Central memory CD8-positive, alpha-beta T cell (primary cell): Measurements from ENCODE around the gene PDCD4.

Experiments used
- ATAC-seq: fragments of 150-1000 bp; cut with Tn5 transposase; replicated peaks from 2 replicates; pipeline ENCODE4 v1.10.0; 2022; ENCODE audit warnings: mild to moderate bottlenecking, moderate FRiP score, moderate number of reproducible peaks; ENCODE audit not compliant: poor library complexity, severe bottlenecking; ENCODE audit errors: extremely low read depth
- DNase-seq, 2 donors: peaks; one replicate each; pipeline ENCODE4 v3.0.0; 2021; ENCODE audit warnings: low spot score in 2 of 2
- H3K27ac Mint-ChIP-seq: one replicate; pipeline ENCODE4 v1.8.0; 2022; ENCODE audit warnings: low read depth, mild to moderate bottlenecking, moderate library complexity, mixed read lengths
- H3K27me3 Mint-ChIP-seq: one replicate; pipeline ENCODE4 v1.8.0; 2022; ENCODE audit warnings: mixed read lengths
- H3K36me3 Mint-ChIP-seq: one replicate; pipeline ENCODE4 v1.8.0; 2022; ENCODE audit warnings: mild to moderate bottlenecking, moderate library complexity, mixed read lengths; ENCODE audit not compliant: insufficient read depth
- H3K4me1 Mint-ChIP-seq: one replicate; pipeline ENCODE4 v1.8.0; 2022; ENCODE audit warnings: mixed read lengths
- H3K4me3 Mint-ChIP-seq: one replicate; pipeline ENCODE4 v1.8.0; 2022; ENCODE audit warnings: mild to moderate bottlenecking, moderate library complexity, mixed read lengths
- H3K9me3 Mint-ChIP-seq: one replicate; pipeline ENCODE4 v1.8.0; 2022; ENCODE audit warnings: mixed read lengths

PDCD4 gene

DNA sequence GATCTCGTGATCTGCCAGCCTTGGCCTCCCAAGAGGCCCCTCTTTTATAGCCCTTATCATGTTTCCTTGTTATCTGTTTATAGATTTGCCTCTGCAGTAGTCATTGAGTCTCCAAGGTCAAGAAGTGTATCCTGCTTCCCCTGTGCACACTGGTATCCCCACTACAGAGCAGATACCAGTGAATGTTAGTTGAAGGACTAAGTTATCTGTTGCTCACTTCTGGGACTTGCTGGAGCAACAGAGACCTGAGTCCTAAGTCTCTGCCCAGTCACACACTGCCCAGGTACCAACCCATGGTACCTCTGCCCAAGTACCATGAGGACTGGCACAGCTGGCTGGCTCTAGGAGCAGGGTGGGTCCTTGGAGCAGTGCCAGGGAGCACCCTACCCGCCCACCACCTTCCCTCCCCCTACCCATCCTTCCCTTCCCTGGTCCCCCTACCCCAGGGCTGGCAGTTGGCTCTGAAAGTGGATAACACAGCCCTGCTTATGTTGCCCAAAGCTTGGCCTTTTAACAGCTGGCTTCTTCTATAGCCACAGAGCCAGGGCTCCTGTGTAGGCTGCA, 26.5 kb upstream of the PDCD4 start:
- Mint-ChIP-seq H3K9me3 (peaks cover 5% of the 10 kb centered on the region), H3K27me3 (no peaks in the 10 kb centered on the region), H3K36me3 (peaks cover 9% of the 10 kb centered on the region), H3K27ac (no peak overlapping the region), H3K4me1 (peaks cover 83% of the 10 kb centered on the region), H3K4me3 (no peak overlapping the region)
- DNase-seq (no peak), ATAC-seq (no peak)

DNA sequence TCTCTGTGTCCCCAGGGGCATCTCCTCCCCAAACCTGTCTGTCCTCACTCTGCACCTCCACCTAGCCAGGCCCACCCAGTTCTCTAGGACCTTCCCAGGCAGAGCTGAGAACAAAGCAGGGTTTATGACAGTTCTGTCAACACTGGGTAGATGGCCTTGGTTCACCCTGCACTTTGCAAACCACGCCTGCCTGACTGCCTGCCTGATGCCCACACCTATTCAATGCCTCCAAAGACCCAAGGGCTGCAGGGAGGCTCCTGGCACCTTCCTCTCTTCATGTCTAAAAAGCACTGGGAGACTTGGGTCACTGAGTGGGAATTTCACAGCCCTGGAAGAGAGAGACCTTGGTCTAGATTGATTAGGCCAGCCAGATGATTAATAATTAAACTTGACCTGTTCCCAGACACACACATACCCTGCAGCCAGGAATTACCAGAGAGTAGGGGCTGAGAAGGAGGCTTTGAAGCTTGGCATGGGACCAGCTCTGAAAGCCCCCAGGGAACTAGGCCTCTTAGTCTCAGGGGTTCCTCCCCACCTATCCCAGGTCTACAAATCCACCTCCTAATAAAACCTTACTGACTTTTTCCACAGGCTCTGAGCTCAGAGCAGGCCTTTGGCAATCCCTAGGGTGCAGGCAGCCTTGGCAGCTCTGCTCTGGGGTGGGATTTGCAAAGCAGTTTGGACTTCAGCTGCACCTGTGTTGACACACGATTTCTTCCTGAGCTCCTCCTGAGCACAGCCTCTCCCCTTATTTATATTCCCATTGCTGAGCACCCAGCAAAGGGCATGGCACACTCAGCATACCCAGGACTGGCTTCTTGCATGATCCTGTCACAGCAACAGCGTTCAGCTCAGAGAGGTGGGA, 25.7 kb upstream of the PDCD4 start:
- H3K4me3 Mint-ChIP-seq, result no peak overlapping the region
- ATAC-seq (no peak), DNase-seq (no peak)
- H3K27ac Mint-ChIP-seq, result peak overlapping the region; percentile 82
- H3K9me3 Mint-ChIP-seq, result peaks cover 5% of the 10 kb centered on the region
- H3K27me3 Mint-ChIP-seq, result no peaks in the 10 kb centered on the region
- H3K36me3 Mint-ChIP-seq, result peaks cover 11% of the 10 kb centered on the region
- peaks cover 86% of the 10 kb centered on the region for H3K4me1 Mint-ChIP-seq

DNA sequence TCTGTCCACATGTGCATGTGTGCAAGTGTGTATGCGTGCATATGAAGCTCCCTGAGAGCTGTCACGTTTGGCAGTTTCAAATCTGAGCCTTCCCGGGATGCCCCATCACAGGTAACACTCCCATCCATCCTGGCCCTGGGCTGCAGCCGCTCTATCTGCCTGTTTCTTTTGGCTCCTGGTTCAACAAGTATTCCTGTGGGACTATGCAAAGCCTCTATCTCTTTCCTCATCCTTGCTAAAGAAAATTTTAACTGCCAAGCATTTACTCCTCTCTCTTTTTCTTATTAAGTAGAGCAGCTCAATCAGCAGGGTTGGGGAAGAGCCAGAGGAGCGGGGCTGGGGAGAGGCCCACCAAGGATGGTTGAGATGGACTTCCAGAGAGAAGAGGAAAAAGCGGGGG, 24.4 kb upstream of the PDCD4 start:
- ATAC-seq, result no peak

DNA sequence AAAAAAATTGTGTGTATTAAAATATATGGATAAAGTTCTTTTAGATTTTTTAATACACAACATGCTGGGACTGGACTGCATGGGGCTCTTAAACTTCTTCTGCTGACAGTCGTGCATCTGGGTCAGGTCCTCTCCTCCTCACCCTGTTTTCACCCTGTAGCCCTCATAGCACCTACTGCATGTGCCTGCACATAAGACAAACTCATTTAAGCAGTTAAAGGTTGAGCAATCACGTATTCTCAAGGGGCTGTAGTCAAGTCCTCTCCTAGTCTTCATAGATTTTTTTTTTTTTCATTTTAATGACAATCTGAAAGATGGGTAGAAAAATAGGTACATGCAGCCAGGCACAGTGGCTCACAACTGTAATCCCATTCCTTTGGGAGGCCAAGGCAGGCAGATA, 23.6 kb upstream of the PDCD4 start:
- ATAC-seq (no peak), DNase-seq (no peak)
- Mint-ChIP-seq H3K4me3 (no peak overlapping the region), H3K36me3 (peaks cover 11% of the 10 kb centered on the region), H3K9me3 (peaks cover 5% of the 10 kb centered on the region), H3K4me1 (peaks cover 87% of the 10 kb centered on the region), H3K27ac (no peak overlapping the region), H3K27me3 (no peaks in the 10 kb centered on the region)

More for the DNA sequence above, 24.4 kb upstream of the PDCD4 start:
- no peak overlapping the region for H3K27ac Mint-ChIP-seq
- peaks cover 87% of the 10 kb centered on the region for H3K4me1 Mint-ChIP-seq
- H3K4me3 Mint-ChIP-seq, result no peak overlapping the region
- no peaks in the 10 kb centered on the region for H3K27me3 Mint-ChIP-seq
- DNase-seq, result no peak
- H3K9me3 Mint-ChIP-seq, result peaks cover 5% of the 10 kb centered on the region
- H3K36me3 Mint-ChIP-seq, result peaks cover 11% of the 10 kb centered on the region

DNA sequence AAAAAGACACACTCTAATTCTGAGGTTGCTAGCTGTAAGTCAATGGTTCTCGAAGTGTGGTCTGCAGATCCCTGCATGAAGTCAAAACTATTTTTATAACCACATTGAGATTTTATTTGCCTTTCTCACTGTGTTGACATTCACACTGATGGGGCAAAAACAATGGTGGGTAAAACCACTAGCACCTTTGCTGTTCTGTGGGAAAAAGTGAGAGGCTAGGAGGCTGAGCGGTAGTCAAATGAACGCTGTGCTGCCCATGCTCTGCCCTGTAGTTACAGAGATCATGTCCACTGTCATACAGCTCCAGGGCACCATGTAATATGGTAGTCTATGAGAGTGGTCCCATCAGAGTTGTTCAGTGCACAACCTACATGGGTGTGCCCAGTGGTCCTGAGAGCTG, 21.6 kb upstream of the PDCD4 start:
- peak; percentile 88 for ATAC-seq
- H3K4me1 Mint-ChIP-seq, result peaks cover 86% of the 10 kb centered on the region
- peak overlapping the region; percentile 65 for H3K4me3 Mint-ChIP-seq
- H3K9me3 Mint-ChIP-seq, result peaks cover 5% of the 10 kb centered on the region
- peak in 1 of 2 donors; percentile 47 for DNase-seq
- peaks cover 11% of the 10 kb centered on the region for H3K36me3 Mint-ChIP-seq
- H3K27ac Mint-ChIP-seq, result peak overlapping the region; percentile 75
- H3K27me3 Mint-ChIP-seq, result no peaks in the 10 kb centered on the region

DNA sequence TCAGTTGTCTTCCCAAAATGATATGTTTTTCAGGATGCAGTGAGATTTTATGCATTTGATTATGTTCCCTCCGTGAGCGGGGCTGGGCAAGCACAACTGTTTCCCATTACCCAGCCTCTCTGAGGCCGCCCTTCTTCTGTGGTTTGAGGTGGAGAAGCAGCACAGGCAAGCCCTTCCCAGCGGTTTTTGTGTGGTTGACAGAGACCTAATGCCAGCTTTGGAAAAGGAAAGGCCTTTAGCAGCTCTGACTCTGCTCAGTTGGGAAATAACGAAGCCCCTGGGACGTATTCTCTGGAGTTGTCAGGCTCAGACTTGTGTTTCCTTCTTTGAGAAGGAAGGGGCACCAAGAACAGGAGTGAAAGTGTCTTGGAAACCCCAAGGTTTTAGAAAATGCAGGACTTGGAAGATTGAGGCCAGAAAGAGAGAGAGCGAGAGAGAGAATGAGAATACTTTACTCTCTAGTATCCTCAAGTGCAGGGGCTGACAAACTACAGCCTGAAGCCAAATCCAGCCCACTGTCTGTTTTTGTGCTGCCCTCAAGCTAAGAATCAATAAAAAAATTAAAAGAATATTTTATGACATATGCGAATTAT, 20.6 kb upstream of the PDCD4 start:
- no peak for ATAC-seq
- Mint-ChIP-seq H3K4me1 (peaks cover 86% of the 10 kb centered on the region), H3K36me3 (peaks cover 11% of the 10 kb centered on the region), H3K9me3 (peaks cover 5% of the 10 kb centered on the region), H3K4me3 (peak overlapping the region; percentile 65), H3K27me3 (no peaks in the 10 kb centered on the region), H3K27ac (peak overlapping the region; percentile 75)
- DNase-seq, result no peak

DNA sequence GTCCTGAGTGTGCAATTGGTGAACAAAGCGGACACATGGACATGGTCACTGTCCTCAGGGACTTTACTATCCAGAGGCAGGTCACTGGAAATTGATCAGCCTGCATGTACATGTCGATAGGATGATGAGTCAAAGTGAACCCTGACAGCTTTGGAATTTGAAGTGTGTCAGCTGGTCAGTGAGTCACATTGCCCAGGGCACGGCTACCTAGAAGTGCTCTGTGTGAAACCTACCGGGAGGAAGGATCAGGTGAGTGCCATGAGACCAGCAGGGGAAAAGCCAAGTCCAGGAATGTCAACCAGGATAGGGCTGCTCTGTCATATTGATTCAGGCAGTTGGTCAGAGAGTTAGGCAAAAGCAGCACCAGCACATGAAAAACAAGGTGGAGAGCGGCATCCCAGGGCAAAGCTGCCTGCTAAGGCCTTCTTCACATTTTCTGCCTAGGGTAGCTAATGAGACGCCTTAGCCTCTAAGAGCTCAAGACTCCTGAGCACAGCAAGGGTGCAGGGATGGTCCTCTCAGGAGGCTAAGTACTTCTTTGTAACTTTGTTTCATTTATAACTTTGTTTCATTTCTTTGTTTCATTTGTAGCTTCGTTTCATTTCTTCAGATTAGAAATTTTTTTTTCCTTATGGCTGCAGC, 19.4 kb upstream of the PDCD4 start:
- Mint-ChIP-seq H3K4me1 (peaks cover 77% of the 10 kb centered on the region), H3K4me3 (peak overlapping the region; percentile 34)
- DNase-seq, result peak in 1 of 2 donors; percentile 3

DNA sequence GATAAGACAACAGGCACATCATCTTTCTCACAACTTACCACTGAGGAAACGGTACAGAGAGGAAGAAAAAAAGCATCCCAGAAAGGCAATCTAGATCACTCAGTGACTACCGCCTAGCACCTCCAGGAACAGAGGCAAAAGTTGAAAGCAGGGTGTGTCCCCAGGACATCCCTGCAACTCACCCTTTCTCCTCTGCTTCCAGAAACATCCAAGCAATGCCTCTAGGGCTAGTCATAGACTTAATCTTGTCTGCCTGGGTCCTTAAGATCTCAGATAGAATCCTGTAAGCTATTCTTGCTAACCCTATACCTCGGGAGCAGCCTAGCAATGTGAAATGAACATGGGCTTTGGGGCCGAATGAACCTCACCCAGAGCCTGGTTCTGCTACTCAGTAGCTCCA, 18.8 kb upstream of the PDCD4 start:
- no peak overlapping the region for H3K4me3 Mint-ChIP-seq
- H3K36me3 Mint-ChIP-seq, result peaks cover 11% of the 10 kb centered on the region
- peaks cover 79% of the 10 kb centered on the region for H3K4me1 Mint-ChIP-seq
- no peak overlapping the region for H3K27ac Mint-ChIP-seq
- DNase-seq (peak in 1 of 2 donors; percentile 3), ATAC-seq (no peak)
- H3K9me3 Mint-ChIP-seq, result peaks cover 5% of the 10 kb centered on the region
- no peaks in the 10 kb centered on the region for H3K27me3 Mint-ChIP-seq

More for the DNA sequence above, 19.4 kb upstream of the PDCD4 start:
- H3K27ac Mint-ChIP-seq, result peak overlapping the region; percentile 35
- peaks cover 11% of the 10 kb centered on the region for H3K36me3 Mint-ChIP-seq
- ATAC-seq, result no peak
- peaks cover 5% of the 10 kb centered on the region for H3K9me3 Mint-ChIP-seq
- no peaks in the 10 kb centered on the region for H3K27me3 Mint-ChIP-seq

DNA sequence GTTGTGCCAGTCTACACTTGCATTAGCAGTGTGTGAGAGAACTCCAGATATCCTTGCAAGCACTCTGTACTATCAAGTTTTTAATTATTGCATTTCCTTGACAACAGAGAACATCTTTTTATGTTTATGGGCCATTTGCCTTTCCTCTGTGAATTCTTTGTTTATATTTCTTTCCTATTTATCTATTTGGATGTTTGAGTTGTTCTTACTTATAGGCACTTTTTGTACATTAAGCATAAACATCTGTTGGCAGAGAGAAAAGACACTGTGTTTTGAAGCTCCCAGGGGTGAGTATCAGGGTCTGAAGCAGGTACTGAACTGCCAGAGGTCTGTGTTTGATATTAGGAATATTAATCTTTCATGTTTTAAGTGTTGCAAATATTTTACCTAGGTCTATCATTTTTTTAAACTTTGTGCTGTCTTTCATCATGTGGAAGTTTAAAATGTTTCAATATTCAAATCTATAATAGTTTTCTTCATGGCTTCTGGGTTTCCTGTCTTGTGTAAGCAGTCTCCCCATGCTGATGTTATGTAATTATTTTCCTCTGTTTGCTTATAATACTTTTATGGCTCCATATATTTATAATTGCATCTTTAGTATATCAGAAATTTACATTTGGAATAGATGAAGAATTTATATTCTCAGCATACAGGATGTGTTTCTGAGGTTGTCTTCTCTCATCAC, 17.7 kb upstream of the PDCD4 start:
- Mint-ChIP-seq H3K9me3 (peaks cover 5% of the 10 kb centered on the region), H3K4me3 (no peak overlapping the region), H3K36me3 (peaks cover 8% of the 10 kb centered on the region), H3K4me1 (peaks cover 80% of the 10 kb centered on the region), H3K27me3 (no peaks in the 10 kb centered on the region), H3K27ac (peak overlapping the region; percentile 74)
- DNase-seq (no peak), ATAC-seq (no peak)

DNA sequence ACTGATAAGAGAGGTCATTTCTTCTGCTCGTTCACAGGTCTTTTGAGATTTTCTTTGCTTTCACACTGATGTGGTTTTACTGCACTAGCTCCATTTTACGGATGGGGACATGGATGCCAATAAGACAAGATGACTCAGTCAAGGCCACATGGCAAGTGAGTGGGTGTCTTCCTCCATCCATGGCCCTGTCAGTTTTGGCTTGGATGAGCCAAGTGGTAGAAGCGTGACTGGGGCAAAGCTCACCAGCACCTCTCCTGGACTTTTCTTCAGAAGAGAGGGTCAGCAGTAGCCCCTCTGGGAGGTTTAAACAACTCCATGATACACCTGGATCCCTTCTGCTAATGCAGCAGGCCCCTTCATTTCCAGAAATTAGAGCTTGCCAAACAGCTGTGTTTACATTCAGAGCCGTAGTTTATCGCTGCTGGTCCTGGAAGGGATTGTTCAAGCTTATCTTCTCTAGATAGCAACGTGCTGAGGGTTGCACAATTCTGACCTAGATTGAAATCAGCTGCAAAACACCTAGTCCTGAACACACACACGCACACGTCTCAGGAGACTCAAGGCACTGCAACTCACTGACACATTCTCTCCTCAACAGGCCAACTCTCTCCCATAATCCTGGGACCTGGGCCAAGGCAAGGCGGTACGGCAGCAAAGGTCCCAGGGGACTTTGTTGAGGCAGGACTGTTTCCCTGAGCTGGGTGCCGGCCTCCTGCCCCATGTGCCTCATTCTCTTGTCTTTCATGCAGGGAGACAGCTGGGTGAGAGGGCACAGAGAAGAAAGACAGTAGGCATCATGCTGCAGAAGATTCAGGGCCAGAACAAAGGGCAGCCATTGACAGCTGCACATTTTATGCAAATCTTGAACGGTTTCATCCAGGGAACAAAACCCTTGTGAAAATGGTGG, 14.2 kb upstream of the PDCD4 start:
- H3K4me3 Mint-ChIP-seq, result peak overlapping the region; percentile 8
- H3K4me1 Mint-ChIP-seq, result peaks cover 77% of the 10 kb centered on the region
- peak; percentile 8 to 13 for DNase-seq

DNA sequence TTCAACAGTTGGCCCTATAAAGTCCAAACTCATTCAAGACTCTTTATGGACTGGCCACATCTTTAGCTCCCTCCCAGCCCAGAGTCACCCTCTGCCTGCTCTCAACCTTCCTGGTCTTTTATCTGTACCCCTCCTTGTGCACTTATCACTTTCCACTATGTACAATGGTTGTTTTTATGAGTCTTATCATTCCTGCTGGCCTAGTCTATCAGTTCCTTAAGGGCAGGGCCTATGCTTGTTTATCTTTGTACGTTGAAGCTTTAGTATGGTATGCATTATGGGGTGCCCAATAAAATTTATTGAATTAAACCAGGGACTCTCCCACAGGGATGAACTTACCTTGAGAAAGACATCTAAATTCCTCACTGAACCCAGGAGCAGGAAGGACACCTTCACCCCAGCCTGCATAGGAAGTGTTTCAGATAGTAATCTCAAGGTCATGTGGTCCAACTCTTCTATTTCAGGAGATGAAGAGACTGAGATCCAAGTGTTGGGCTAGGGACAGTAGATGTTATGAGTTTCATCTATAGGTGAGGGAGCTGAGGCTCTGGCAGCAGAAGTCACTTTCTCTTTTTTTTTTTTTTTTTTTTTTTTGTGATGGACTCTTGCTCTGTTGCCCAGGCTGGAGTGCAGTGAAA, 13.3 kb upstream of the PDCD4 start:
- H3K4me1 Mint-ChIP-seq, result peaks cover 76% of the 10 kb centered on the region

More for the DNA sequence above, 14.2 kb upstream of the PDCD4 start:
- no peaks in the 10 kb centered on the region for H3K27me3 Mint-ChIP-seq
- peak overlapping the region; percentile 7 for H3K27ac Mint-ChIP-seq
- peaks cover 3% of the 10 kb centered on the region for H3K36me3 Mint-ChIP-seq
- no peak for ATAC-seq
- H3K9me3 Mint-ChIP-seq, result no peaks in the 10 kb centered on the region

More for the DNA sequence above, 13.3 kb upstream of the PDCD4 start:
- Mint-ChIP-seq H3K9me3 (no peaks in the 10 kb centered on the region), H3K27ac (peak overlapping the region; percentile 7), H3K4me3 (peak overlapping the region; percentile 8), H3K27me3 (no peaks in the 10 kb centered on the region), H3K36me3 (peaks cover 3% of the 10 kb centered on the region)
- DNase-seq (peak in 1 of 2 donors; percentile 4), ATAC-seq (no peak)
